ENCODE measurements around the gene TMEM87A. TPM values are rescaled to one million over a fixed set of nuclear protein-coding genes. Genes with fewer than 3 reads are reported as not detected.

Gene TMEM87A
- total RNA-seq, 1 donor from 2014 or later, result 49.5 TPM

DNA sequence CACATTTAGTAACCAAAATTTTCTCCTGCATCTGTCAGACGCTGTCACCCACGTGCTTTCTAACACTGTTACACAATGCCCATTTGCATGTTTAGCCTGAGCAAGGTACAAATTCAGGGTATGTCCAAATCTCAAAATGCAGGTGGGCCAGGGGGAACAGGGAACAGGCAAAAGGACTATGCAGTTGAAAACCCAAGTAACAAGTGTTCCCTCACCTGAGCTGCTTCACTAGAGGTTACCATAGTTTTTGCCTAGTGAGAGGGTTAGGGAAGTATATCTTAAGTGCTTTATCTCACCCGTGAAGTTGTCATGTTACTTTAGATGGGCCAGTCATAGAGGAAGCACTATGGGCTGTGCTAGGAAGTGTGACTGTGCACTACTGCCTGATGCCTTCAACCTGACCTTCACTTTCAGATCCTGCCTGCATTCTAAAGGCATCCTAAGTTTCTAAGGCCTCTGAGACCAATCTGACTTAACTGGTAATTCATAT lies 6.0 kb upstream of the TMEM87A start:
- Mint-ChIP-seq H3K4me1 (ENCODE audit: low read depth) (peaks cover 20% of the 10 kb centered on the region), H3K9me3 (ENCODE audit: low read depth) (no peaks in the 10 kb centered on the region), H3K27ac (ENCODE audit: unreplicated experiment) (no peak overlapping the region), H3K36me3 (ENCODE audit: low read depth) (peaks cover 9% of the 10 kb centered on the region), H3K4me3 (ENCODE audit: unreplicated experiment) (no peak overlapping the region), H3K27me3 (ENCODE audit: low read depth) (no peaks in the 10 kb centered on the region)
- no peak for DNase-seq (ENCODE audit: low spot score)
- TF ChIP-seq CTCF (IDR thresholded peaks at IDR 0.05), result no peak

DNA sequence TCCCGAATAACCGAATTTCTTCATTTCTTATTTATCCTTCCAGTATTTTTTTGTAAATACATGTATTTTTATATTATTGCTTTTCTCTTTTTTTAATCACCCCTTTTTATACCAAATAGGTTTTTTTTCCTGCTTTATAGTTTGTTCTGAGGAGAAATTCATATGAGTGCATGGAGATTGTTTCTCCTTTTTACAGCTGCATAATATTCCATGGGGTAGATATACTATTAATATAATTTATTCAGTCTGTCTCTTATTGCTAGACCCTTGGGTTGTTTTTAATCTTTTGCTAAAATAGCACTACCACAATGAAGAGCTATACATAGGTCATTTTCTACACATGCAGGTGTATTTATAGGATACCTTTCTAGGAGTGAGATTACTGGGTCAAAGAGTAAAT lies 3.5 kb upstream of the TMEM87A start:
- H3K36me3 Mint-ChIP-seq (ENCODE audit: low read depth), result peaks cover 7% of the 10 kb centered on the region
- H3K27ac Mint-ChIP-seq (ENCODE audit: unreplicated experiment), result no peak overlapping the region
- H3K27me3 Mint-ChIP-seq (ENCODE audit: low read depth), result no peaks in the 10 kb centered on the region
- no peak for DNase-seq (ENCODE audit: low spot score)
- TF ChIP-seq CTCF (IDR thresholded peaks at IDR 0.05), result no peak
- H3K4me3 Mint-ChIP-seq (ENCODE audit: unreplicated experiment), result no peak overlapping the region
- H3K9me3 Mint-ChIP-seq (ENCODE audit: low read depth), result no peaks in the 10 kb centered on the region
- peaks cover 33% of the 10 kb centered on the region for H3K4me1 Mint-ChIP-seq (ENCODE audit: low read depth)

DNA sequence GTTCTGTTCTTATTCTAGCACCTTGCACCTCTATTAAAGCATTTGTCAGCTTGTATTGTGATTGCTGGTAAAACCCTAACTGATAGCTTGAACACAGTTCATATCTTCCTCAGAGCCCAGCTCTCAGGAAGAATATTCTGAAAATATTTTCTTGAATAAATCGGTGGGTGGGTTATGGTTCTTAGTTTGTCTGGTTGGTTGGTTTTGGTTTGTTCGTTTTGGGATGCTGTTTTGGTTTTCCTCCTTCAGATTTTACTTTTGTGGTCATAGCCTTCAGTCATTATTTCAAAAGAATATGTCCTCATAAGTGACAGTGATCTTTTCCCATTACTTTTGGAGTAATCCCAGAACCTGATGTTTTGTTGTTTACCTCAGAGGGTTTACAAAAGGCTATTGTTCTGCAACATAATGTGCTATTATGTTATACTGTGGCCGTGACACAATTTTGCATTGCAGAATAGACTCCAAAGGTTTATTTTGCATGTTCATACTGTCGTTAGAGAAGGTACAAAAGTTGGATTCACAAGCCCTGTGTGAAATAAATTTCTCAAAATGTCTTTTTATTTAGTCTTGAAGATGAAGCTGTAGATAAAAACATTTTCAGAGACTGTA lies 2.7 kb upstream of the TMEM87A start:
- H3K27me3 Mint-ChIP-seq (ENCODE audit: low read depth), result no peaks in the 10 kb centered on the region
- H3K36me3 Mint-ChIP-seq (ENCODE audit: low read depth), result peaks cover 7% of the 10 kb centered on the region
- TF ChIP-seq CTCF (IDR thresholded peaks at IDR 0.05), result no peak
- H3K4me3 Mint-ChIP-seq (ENCODE audit: unreplicated experiment), result peak overlapping the region; percentile 24
- DNase-seq (ENCODE audit: low spot score), result no peak
- peak overlapping the region; percentile 55 for H3K27ac Mint-ChIP-seq (ENCODE audit: unreplicated experiment)
- H3K4me1 Mint-ChIP-seq (ENCODE audit: low read depth), result peaks cover 41% of the 10 kb centered on the region
- no peaks in the 10 kb centered on the region for H3K9me3 Mint-ChIP-seq (ENCODE audit: low read depth)

GRCh38 chr15:42274702-42274989 lies 1.4 kb upstream of the TMEM87A start:
- Mint-ChIP-seq H3K4me1 (ENCODE audit: low read depth) (peaks cover 52% of the 10 kb centered on the region), H3K27me3 (ENCODE audit: low read depth) (no peaks in the 10 kb centered on the region), H3K36me3 (ENCODE audit: low read depth) (no peaks in the 10 kb centered on the region), H3K27ac (ENCODE audit: unreplicated experiment) (peak overlapping the region; percentile 98), H3K4me3 (ENCODE audit: unreplicated experiment) (peak overlapping the region; percentile 98), H3K9me3 (ENCODE audit: low read depth) (no peaks in the 10 kb centered on the region)
- TF ChIP-seq CTCF (IDR thresholded peaks at IDR 0.05), result no peak
- no peak for DNase-seq (ENCODE audit: low spot score)

DNA sequence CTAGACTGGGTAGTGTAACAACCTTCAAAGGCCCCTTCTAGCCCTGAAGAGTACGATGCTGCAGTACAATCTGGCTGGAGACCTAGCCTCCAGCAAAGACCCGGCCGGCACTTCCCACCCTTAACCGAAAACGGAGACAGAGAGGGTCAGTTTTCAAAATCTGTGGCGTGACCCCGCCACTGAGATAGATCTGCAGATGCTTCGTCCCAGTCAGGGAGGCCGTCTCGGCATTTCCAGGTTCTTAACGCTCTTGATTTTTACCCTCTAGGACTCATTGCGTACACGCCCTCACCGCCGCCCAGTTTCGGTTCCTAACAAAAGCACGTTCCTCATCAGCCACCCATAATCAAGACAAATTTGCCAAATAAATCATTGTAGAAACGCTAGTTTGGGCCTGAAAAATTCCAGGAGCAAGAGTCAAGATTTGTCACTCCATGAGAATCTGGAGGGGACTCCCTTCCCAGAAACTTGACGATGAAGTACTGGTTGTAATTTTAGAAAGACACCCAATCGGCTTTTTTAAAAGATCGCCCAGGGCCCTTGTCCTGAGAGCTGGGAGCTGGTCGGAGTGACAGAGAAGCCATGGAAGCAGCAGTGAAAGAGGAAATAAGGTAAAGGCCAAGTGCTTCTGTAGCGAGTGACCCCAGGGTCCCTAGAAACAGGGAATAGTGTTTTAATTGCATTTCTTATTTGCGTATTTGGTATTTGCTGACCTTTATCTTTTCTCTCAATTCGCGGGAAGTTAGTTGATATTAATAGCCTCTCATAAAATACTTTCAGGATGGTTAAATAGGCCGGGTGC lies 868 bp upstream of the TMEM87A start:
- H3K27ac Mint-ChIP-seq (ENCODE audit: unreplicated experiment), result peak overlapping the region; percentile 98
- H3K36me3 Mint-ChIP-seq (ENCODE audit: low read depth), result no peaks in the 10 kb centered on the region
- H3K4me1 Mint-ChIP-seq (ENCODE audit: low read depth), result peaks cover 52% of the 10 kb centered on the region
- H3K27me3 Mint-ChIP-seq (ENCODE audit: low read depth), result no peaks in the 10 kb centered on the region
- peak overlapping the region; percentile 98 for H3K4me3 Mint-ChIP-seq (ENCODE audit: unreplicated experiment)
- H3K9me3 Mint-ChIP-seq (ENCODE audit: low read depth), result no peaks in the 10 kb centered on the region
- no peak for DNase-seq (ENCODE audit: low spot score)
- TF ChIP-seq CTCF (IDR thresholded peaks at IDR 0.05), result no peak
